Lung (tissue), 12 donors: Measurements from ENCODE around the gene SLC35E1. TPM values are rescaled to one million over a fixed set of nuclear protein-coding genes. Genes with fewer than 3 reads are reported as not detected.

Experiments used
- ATAC-seq: fragments of 200-7000 bp; cut with Tn5 transposase; one replicate; pipeline ENCODE4 v1.9.1; 2020; ENCODE audit warnings: moderate number of reproducible peaks; ENCODE audit not compliant: insufficient read depth, low FRiP score
- DNase-seq, 3 donors: peaks; one replicate each; pipeline ENCODE4 v3.0.0-alpha.2; 2013 to 2017
- H3K27ac ChIP-seq, 2 donors: one replicate each; pipeline ENCODE4 v1.5.1; 2013; ENCODE audit warnings: mild to moderate bottlenecking in 2 of 2, moderate library complexity in 2 of 2, control low read depth in 1 of 2, inconsistent platforms in 1 of 2, low read depth in 1 of 2, low read length in 1 of 2
- H3K27me3 ChIP-seq, 3 donors: one replicate each; pipeline ENCODE4 v1.5.1; 2013; ENCODE audit warnings: low read length in 2 of 3; ENCODE audit not compliant: control insufficient read depth in 3 of 3, insufficient read depth in 3 of 3
- H3K36me3 ChIP-seq, 4 donors: one replicate each; pipeline ENCODE4 v1.5.1; 2013; ENCODE audit warnings: low read length in 4 of 4, mild to moderate bottlenecking in 1 of 4, moderate library complexity in 1 of 4; ENCODE audit not compliant: control insufficient read depth in 4 of 4, insufficient read depth in 4 of 4
- H3K4me1 ChIP-seq, 5 donors: one replicate each; pipeline ENCODE4 v1.5.1; 2013; ENCODE audit warnings: low read length in 5 of 5, mild to moderate bottlenecking in 2 of 5, moderate library complexity in 1 of 5; ENCODE audit not compliant: control insufficient read depth in 5 of 5, insufficient read depth in 5 of 5
- H3K4me3 ChIP-seq: one replicate; pipeline ENCODE4 v1.5.1; 2013; ENCODE audit warnings: mild to moderate bottlenecking, control low read depth, moderate library complexity
- H3K9ac ChIP-seq, 2 donors: one replicate each; pipeline ENCODE4 v1.5.1; 2013; ENCODE audit warnings: low read length in 2 of 2, control low read depth in 1 of 2; ENCODE audit not compliant: insufficient read depth in 1 of 2
- H3K9me3 ChIP-seq, 4 donors: one replicate each; pipeline ENCODE4 v1.5.1; 2013; ENCODE audit warnings: low read length in 3 of 4, mild to moderate bottlenecking in 1 of 4, moderate library complexity in 1 of 4; ENCODE audit not compliant: control insufficient read depth in 4 of 4, insufficient read depth in 3 of 4
- WGBS, 2 donors: extraction: QIAGEN DNeasy Blood & Tissue Kit; methylation state at CpG; one replicate each; pipeline ENCODE4 v1.1.7; 2013; 5-methylcytosine and 5-hydroxymethylcytosine counted together
- polyA plus RNA-seq, 2 donors: library from polyadenylated mRNA; stranded (reverse); fragments of 200-250 nt; gene quantifications; one replicate each; pipeline ENCODE4 v1.2.1, GENCODE V29; 2013
- total RNA-seq, 2 donors: library from RNA; depleted of rRNA in 1 of 2; stranded (reverse); fragments of >200 nt in 1 of 2; gene quantifications; one replicate each; pipeline ENCODE4 v1.2.1, GENCODE V29; 2014 to 2021
- TF ChIP-seq, protein P1 (sequence below): IDR thresholded peaks from 2 replicates; pipeline ENCODE4 v1.5.1; 2012; ENCODE audit warnings: mild to moderate bottlenecking; ENCODE audit errors: control extremely low read depth, extremely low read depth
- donor health status: control.
- donor health status: control.
- donor health status: Bipolar disorder and iron deficiency.
- donor health status: healthy.
- donor health status: DM: yes; HTN: yes; CAD: no.

Gene SLC35E1
- total and polyA plus RNA-seq, 4 donors, result 24.9 to 58.1 (median 33.3) TPM

DNA sequence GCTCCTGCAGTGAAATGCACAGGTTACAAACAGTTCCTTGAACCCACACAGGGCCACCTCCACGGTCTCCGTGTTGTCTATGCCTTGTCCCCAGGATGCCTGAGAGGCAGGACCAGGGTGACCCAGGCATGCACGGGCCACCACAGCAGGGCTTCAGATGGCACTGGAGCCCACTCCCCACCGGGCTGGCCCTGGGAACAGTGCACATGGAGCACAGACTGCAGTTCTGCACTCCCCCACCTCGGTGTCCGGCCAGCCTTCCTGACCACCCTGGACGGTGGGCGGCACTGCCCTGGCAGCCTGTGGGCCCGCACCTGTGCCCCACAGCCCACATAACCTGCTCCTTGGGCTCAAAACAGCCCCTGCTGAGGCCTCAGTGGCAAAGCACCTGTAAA, 14.3 kb upstream of the SLC35E1 start:
- Histone ChIP-seq H3K27ac (peak overlapping the region in 1 of 2 donors; percentile 7), H3K4me1 (peaks cover 16 to 65% (median 34%) of the 10 kb centered on the region in 5 donors), H3K36me3 (peaks cover 0 to 2% (median 0%) of the 10 kb centered on the region in 4 donors), H3K27me3 (no peaks in the 10 kb centered on the region), H3K9ac (no peak overlapping the region), H3K4me3 (no peak overlapping the region), H3K9me3 (no peaks in the 10 kb centered on the region)
- DNase-seq, result no peak
- ATAC-seq, result no peak
- TF ChIP-seq, protein P1, sequence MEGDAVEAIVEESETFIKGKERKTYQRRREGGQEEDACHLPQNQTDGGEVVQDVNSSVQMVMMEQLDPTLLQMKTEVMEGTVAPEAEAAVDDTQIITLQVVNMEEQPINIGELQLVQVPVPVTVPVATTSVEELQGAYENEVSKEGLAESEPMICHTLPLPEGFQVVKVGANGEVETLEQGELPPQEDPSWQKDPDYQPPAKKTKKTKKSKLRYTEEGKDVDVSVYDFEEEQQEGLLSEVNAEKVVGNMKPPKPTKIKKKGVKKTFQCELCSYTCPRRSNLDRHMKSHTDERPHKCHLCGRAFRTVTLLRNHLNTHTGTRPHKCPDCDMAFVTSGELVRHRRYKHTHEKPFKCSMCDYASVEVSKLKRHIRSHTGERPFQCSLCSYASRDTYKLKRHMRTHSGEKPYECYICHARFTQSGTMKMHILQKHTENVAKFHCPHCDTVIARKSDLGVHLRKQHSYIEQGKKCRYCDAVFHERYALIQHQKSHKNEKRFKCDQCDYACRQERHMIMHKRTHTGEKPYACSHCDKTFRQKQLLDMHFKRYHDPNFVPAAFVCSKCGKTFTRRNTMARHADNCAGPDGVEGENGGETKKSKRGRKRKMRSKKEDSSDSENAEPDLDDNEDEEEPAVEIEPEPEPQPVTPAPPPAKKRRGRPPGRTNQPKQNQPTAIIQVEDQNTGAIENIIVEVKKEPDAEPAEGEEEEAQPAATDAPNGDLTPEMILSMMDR, result no peak
- WGBS, 2 donors, result 85 to 91% methylated on average over 9 of the region's 9 CpGs

DNA sequence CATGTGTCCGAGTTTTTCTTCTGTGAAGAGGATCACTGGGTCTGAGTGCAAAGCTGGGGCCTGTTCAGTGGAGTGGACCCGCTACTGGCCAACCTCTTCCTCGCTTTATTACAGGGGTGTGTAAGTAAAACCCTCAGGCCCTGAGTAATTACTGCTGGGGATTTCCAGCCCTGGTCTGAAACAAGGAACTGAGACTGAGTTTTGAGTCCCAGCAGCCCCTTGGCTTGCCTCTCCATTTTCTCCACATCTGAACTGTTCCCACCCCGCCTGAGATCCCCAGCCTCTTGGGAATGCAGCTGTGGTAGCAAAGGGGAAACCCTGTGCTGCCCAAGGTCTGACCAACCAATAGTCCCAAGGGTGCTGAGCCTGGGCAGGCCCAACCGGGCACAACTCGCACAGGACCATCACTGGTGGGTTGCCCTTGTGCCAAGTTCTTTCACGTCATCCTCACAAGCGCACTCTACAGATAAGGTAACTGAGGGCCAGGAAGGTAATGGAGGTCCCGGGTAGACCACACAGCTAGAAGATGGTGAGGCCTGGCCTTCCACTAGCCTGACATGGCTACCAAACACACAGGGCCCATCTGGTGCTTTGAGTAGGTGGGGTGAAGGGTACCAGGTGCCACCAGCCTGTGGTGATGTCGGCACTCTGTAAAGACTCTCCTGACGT, 13.7 kb upstream of the SLC35E1 start:
- DNase-seq (no peak), ATAC-seq (peak; percentile 11)
- TF ChIP-seq, protein P1, result no peak
- Histone ChIP-seq H3K4me1 (peaks cover 16 to 65% (median 34%) of the 10 kb centered on the region in 5 donors), H3K27ac (peak overlapping the region in 1 of 2 donors; percentile 27), H3K36me3 (peaks cover 0 to 2% (median 0%) of the 10 kb centered on the region in 4 donors), H3K9ac (no peak overlapping the region), H3K27me3 (no peaks in the 10 kb centered on the region), H3K4me3 (no peak overlapping the region), H3K9me3 (no peaks in the 10 kb centered on the region)
- 79 to 82% methylated on average over 11 of the region's 11 CpGs for WGBS, 2 donors

- H3K9me3 ChIP-seq, result no peaks in the 10 kb centered on the region
- H3K27me3 ChIP-seq, result no peaks in the 10 kb centered on the region
- peaks cover 0 to 2% (median 0%) of the 10 kb centered on the region in 4 donors for H3K36me3 ChIP-seq
- H3K4me1 ChIP-seq, result peaks cover 16 to 65% (median 34%) of the 10 kb centered on the region in 5 donors
- TF ChIP-seq, protein P1, result no peak
- H3K9ac ChIP-seq, result no peak overlapping the region
- WGBS, 2 donors, result 56 to 62% methylated on average over 13 of the region's 13 CpGs
- no peak for ATAC-seq
- no peak for DNase-seq
- H3K27ac ChIP-seq, result peak overlapping the region in 1 of 2 donors; percentile 27
- no peak overlapping the region for H3K4me3 ChIP-seq
These were observed 13.0 kb upstream of the SLC35E1 start for GRCh38 chr19:16585094-16585801.
